Adipocyte (in vitro differentiated cells): ENCODE measurements around the gene TMEM270.

Experiments
- DNase-seq: peaks from one replicate; pipeline ENCODE4 v3.0.0-alpha.2; 2015; ENCODE audit warnings: low read depth
- H3K27me3 ChIP-seq: replicated peaks from 2 replicates; pipeline ENCODE4 v1.7.0; 2013; ENCODE audit warnings: mild to moderate bottlenecking, low read length, moderate library complexity; ENCODE audit not compliant: control insufficient read depth, insufficient read depth
- H3K36me3 ChIP-seq: 2 replicates; pipeline ENCODE4 v1.7.0; 2013; ENCODE audit warnings: low read length, mild to moderate bottlenecking, moderate library complexity; ENCODE audit not compliant: control insufficient read depth, insufficient read depth, severe bottlenecking
- H3K4me1 ChIP-seq: 2 replicates; pipeline ENCODE4 v1.7.0; 2013; ENCODE audit warnings: mild to moderate bottlenecking, low read length, moderate library complexity; ENCODE audit not compliant: control insufficient read depth, insufficient read depth
- H3K4me3 ChIP-seq: 2 replicates; pipeline ENCODE4 v1.7.0; 2013; ENCODE audit warnings: mild to moderate bottlenecking, low read length, moderate library complexity
- H3K9ac ChIP-seq: 2 replicates; pipeline ENCODE4 v1.7.0; 2013; ENCODE audit warnings: mild to moderate bottlenecking, low read length, moderate library complexity
- H3K9me3 ChIP-seq: 2 replicates; pipeline ENCODE4 v1.7.0; 2013; ENCODE audit warnings: mild to moderate bottlenecking, low read length, moderate library complexity; ENCODE audit not compliant: control insufficient read depth

Gene TMEM270

DNA sequence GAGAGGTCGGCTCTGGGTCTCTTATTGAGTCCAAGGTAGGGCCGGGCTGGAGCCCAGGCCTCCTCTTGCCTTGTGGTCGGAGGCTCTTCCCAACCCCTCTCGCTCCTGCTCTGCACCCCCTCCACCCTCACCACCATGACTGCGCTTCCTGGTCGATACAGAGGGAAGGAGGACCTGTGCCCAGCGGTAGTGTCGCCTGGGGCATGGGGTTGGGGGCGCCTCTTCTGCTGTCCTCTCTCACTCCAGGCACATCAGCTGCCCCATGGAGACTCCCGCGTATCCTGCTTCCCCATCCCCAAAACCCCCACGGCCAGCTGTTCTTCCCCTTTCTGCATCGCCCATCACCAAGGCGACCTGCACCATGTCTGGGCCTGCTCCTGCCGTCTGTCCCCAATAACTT, 44.4 kb downstream of the TMEM270 start:
- no peak for DNase-seq

DNA sequence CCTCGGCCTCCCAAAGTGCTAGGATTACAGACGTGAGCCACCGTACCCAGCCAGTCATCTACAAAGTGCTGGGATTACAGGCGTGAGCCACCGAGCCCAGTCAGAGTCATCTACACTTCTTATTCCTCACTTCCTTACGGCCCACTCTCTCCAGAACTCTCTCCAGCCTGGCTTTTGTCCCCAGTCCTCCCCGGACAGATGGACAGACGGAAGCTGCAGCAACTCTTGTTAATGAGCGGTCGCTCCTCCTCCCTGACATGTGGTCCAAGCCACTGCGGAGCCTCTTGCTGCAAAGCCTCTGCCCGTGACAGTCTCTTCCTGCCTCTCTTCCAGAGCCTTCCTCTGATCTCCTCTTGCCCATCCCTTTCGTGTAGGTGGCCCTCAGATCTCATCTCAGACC, 45.9 kb downstream of the TMEM270 start:
- Histone ChIP-seq H3K36me3 (no peaks in the 10 kb centered on the region), H3K4me3 (no peak overlapping the region), H3K27me3 (no peaks in the 10 kb centered on the region), H3K4me1 (peaks cover 5% of the 10 kb centered on the region), H3K9ac (no peak overlapping the region), H3K9me3 (no peaks in the 10 kb centered on the region)
- DNase-seq = no peak

More for the DNA sequence above, 44.4 kb downstream of the TMEM270 start:
- Histone ChIP-seq H3K36me3 (no peaks in the 10 kb centered on the region), H3K4me3 (no peak overlapping the region), H3K4me1 (peaks cover 10% of the 10 kb centered on the region), H3K9ac (no peak overlapping the region), H3K27me3 (no peaks in the 10 kb centered on the region), H3K9me3 (no peaks in the 10 kb centered on the region)

DNA sequence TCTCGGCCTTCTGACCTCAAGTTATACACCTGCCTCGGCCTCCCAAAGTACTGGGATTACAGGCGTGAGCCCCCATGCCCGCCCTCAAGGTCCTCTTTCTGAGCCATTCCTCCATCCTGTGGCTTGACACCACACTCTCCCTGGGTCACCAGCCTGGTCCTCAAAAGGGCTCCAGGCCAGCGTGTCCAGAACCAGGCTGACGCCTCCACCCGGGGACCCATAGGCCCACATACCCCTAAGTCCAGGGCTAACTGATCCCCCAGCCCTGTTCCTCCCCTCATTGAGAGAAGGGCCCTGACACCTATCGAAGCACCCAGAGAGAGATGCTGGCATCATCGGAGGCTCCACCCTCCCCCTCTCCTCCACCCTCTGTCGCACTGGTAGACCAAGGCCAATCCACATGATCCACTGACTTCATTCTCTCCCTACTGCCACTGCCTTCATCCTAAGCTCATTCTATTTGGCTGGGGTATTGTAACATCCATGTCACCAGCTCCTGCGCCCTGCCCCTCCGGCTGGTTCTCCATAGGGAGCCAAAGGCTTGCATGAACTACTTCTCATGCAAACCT, 46.7 kb downstream of the TMEM270 start:
- no peak for DNase-seq
- no peaks in the 10 kb centered on the region for H3K36me3 ChIP-seq
- no peak overlapping the region for H3K4me3 ChIP-seq
- H3K27me3 ChIP-seq = no peaks in the 10 kb centered on the region
- H3K9ac ChIP-seq = no peak overlapping the region
- no peaks in the 10 kb centered on the region for H3K9me3 ChIP-seq
- peaks cover 5% of the 10 kb centered on the region for H3K4me1 ChIP-seq

DNA sequence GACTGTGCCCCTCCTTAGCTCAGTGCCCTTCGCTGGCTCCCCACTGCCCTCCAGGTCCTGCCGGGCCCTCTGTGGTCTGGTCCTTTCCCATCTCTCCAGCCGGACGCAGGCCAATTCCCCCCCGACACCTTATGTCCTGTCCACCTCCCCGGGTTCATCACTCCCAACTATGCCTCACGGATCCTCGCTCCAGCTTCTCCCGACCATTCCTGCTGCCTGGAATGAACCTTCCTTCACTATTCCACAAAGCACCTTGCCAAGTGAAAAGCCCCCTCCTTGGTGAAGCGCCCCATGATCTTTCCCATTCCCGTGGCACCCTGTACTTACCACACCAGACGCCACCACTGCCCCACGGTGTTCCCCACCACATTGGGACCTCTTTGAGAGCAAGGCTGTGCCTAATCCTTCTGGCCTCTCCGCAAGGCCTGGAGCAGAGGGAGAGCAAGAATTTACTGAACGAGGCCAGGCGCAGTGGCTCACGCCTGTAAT, 47.2 kb downstream of the TMEM270 start:
- Histone ChIP-seq H3K4me3 (no peak overlapping the region), H3K4me1 (peaks cover 5% of the 10 kb centered on the region), H3K36me3 (no peaks in the 10 kb centered on the region), H3K27me3 (no peaks in the 10 kb centered on the region), H3K9ac (no peak overlapping the region), H3K9me3 (no peaks in the 10 kb centered on the region)
- no peak for DNase-seq

DNA sequence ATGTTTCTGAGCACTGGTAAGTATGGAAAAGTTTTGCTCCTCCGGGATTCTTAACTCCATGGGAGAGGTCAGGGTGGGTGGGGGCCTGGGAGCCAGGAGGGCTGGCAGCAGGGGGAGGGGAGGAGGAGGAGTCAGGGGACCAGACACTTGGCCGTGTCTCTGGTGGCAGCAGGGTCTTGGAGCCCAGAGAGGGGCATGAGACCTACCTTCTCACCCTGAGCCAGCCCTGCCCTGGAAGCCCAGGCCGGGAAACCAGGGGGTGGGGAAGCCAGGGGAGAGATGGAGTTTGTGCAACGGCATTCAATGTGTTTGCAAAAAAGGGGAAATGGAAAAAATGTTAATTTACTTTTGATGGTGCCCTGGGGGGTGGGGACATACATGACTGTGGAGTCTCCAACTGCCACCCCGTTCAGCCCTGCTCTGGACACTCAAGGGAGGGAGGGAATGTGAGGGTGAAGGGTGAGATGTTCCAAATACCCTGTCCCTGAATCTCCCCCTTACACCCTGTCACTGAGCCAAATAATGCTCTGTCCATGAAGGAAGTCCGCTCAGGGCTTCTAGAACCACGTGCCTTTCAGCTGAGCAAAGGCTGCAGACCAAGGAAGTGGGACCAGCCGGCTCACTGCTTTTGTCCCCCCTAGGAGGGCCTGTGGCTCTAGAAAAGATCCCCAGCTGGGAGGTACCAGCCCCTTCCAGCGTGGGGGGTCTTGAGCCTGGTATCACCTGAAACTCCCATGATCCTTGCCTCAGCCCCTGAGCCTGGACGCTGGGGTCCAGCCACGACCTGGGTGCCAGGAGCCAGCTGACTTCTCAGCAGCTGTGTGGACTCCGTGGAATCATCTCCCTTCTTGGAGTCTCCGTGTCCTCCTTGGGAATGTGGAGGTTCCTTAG, 48.3 kb downstream of the TMEM270 start:
- Histone ChIP-seq H3K9me3 (no peaks in the 10 kb centered on the region), H3K36me3 (no peaks in the 10 kb centered on the region), H3K4me3 (no peak overlapping the region), H3K9ac (no peak overlapping the region), H3K27me3 (no peaks in the 10 kb centered on the region), H3K4me1 (peaks cover 5% of the 10 kb centered on the region)
- no peak for DNase-seq

DNA sequence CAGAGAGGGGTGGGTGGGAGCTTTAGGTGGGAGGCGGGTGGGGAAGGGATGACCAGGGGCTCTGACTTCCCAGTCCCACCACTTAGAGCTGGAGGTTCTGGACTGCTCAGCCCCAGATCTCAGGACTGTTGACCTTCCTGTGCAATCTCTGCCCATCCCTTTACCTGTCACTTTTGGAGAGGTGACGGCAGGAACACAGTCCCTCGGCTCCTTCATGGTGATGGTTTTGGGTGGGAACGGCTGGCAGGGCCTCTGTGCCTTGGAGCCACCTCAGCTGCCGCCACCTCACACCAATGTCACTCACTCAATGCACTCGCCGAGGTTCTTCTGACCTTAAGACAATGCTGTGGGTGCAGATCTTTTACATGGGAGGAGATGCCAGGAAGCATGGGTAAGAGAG, 49.0 kb downstream of the TMEM270 start:
- Histone ChIP-seq H3K27me3 (no peaks in the 10 kb centered on the region), H3K9me3 (no peaks in the 10 kb centered on the region), H3K4me3 (no peak overlapping the region), H3K9ac (no peak overlapping the region), H3K4me1 (peaks cover 5% of the 10 kb centered on the region), H3K36me3 (no peaks in the 10 kb centered on the region)
- no peak for DNase-seq

DNA sequence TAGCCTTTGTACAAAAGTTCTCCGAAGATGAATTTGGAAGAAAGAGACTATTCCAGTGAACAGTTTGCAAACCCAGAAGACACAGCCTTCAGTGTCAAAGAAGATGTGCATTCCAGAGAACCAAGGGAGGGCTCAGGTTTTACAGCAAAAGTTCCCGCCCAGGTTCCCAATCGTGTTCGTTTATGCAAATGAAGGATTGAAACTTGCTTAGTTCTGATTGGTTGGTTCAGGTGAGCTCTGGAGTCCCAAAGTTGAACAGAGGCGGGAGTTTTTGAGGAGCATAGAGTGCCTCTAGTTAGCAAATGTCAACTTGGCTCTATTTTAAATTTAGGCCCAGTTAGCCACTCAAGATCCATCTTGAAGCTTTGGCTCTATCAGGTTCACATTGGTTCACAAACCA, 51.3 kb downstream of the TMEM270 start:
- no peak for DNase-seq
- Histone ChIP-seq H3K4me1 (peaks cover 5% of the 10 kb centered on the region), H3K9me3 (no peaks in the 10 kb centered on the region), H3K9ac (no peak overlapping the region), H3K4me3 (no peak overlapping the region), H3K36me3 (no peaks in the 10 kb centered on the region), H3K27me3 (no peaks in the 10 kb centered on the region)
